Stimulated activated CD8-positive, alpha-beta memory T cell treated with anti-CD3 and anti-CD28 coated beads, Interleukin-4, amount 100 ng/mL, for 4 hours (primary cell): ENCODE results near the gene ITGB4.

ENCODE experiments used
- DNase-seq, 2 donors: peaks; one replicate each; pipeline ENCODE4 v3.0.0-alpha.2; 2020; ENCODE audit warnings: low read depth in 2 of 2, low spot score in 1 of 2

Gene ITGB4

GRCh38 chr17:75697651-75698291, 23.5 kb upstream of the ITGB4 start:
- DNase-seq: no peak

GRCh38 chr17:75698659-75699058, 22.6 kb upstream of the ITGB4 start:
- no peak for DNase-seq

GRCh38 chr17:75701288-75701687, 20.0 kb upstream of the ITGB4 start:
- DNase-seq: no peak

- DNase-seq: no peak
These were observed 18.1 kb upstream of the ITGB4 start for GRCh38 chr17:75703191-75703590.

GRCh38 chr17:75703591-75703990, 17.7 kb upstream of the ITGB4 start:
- no peak for DNase-seq

- DNase-seq: no peak
These were observed 16.0 kb upstream of the ITGB4 start for GRCh38 chr17:75704963-75705875.

GRCh38 chr17:75706042-75706728, 15.1 kb upstream of the ITGB4 start:
- no peak for DNase-seq

- DNase-seq: no peak
These were observed 14.1 kb upstream of the ITGB4 start for GRCh38 chr17:75707079-75707571.

- no peak for DNase-seq
These were observed 8.8 kb upstream of the ITGB4 start for GRCh38 chr17:75712446-75712845.

GRCh38 chr17:75719732-75720131, 1.5 kb upstream of the ITGB4 start:
- no peak for DNase-seq

GRCh38 chr17:75721463-75722011, 278 bp downstream of the ITGB4 start:
- DNase-seq: no peak

- DNase-seq: no peak
These were observed 817 bp downstream of the ITGB4 start for GRCh38 chr17:75722076-75722475.

- DNase-seq: no peak
These were observed 1.4 kb downstream of the ITGB4 start for GRCh38 chr17:75722542-75723095.

- no peak for DNase-seq
These were observed 2.1 kb downstream of the ITGB4 start for GRCh38 chr17:75723171-75723930.

GRCh38 chr17:75724016-75725003, 3.1 kb downstream of the ITGB4 start:
- DNase-seq: no peak

GRCh38 chr17:75725504-75725903, 4.2 kb downstream of the ITGB4 start:
- DNase-seq: no peak

GRCh38 chr17:75727391-75727790, 6.1 kb downstream of the ITGB4 start:
- DNase-seq: no peak

- DNase-seq: no peak
These were observed 8.1 kb downstream of the ITGB4 start for GRCh38 chr17:75729351-75729750.

- no peak for DNase-seq
These were observed 8.8 kb downstream of the ITGB4 start for GRCh38 chr17:75730065-75730464.
